ENCODE results near the gene VASP.
"Not testable (repeated sequence)": the region's sequence is repeated elsewhere in the genome, so short reads cannot be mapped to it uniquely, and the experiment has no call there.

VASP gene

GRCh38 chr19:45497791-45498190 is 9.5 kb upstream of the VASP start:
- no peak for DNase-seq (ENCODE audit: low read depth)

GRCh38 chr19:45498411-45499195 is 8.7 kb upstream of the VASP start, which contains the start of gene PPM1N:
Gene PPM1N (plus strand): TSS chr19:45498443. CDS start chr19:45498473, 30 bp downstream.
- no peak for DNase-seq (ENCODE audit: low read depth)

- no peak for DNase-seq (ENCODE audit: low read depth)
Observed at GRCh38 chr19:45499196-45500180, 7.8 kb upstream of the VASP start.

- no peak for DNase-seq (ENCODE audit: low read depth)
Observed at GRCh38 chr19:45500918-45501729, 6.2 kb upstream of the VASP start.

GRCh38 chr19:45501730-45502014 is 5.6 kb upstream of the VASP start:
- no peak for DNase-seq (ENCODE audit: low read depth)

- DNase-seq (ENCODE audit: low read depth): no peak
Observed at GRCh38 chr19:45502111-45502510, 5.2 kb upstream of the VASP start.

- no peak for DNase-seq (ENCODE audit: low read depth)
Observed at GRCh38 chr19:45503909-45504308, 3.4 kb upstream of the VASP start.

- no peak for DNase-seq (ENCODE audit: low read depth)
Observed at GRCh38 chr19:45505151-45505995, 1.9 kb upstream of the VASP start.

- DNase-seq (ENCODE audit: low read depth): no peak
Observed at GRCh38 chr19:45505996-45506245, 1.4 kb upstream of the VASP start.

- DNase-seq (ENCODE audit: low read depth): no peak
Observed at GRCh38 chr19:45506246-45506988, 862 bp upstream of the VASP start.

- no peak for DNase-seq (ENCODE audit: low read depth)
Observed at GRCh38 chr19:45507872-45508416, 665 bp downstream of the VASP start.

GRCh38 chr19:45508417-45508860 is 1.2 kb downstream of the VASP start:
- no peak for DNase-seq (ENCODE audit: low read depth)

- DNase-seq (ENCODE audit: low read depth): no peak
Observed at GRCh38 chr19:45508861-45509691, 1.8 kb downstream of the VASP start.

- no peak for DNase-seq (ENCODE audit: low read depth)
Observed at GRCh38 chr19:45509692-45510015, 2.4 kb downstream of the VASP start.

GRCh38 chr19:45510352-45510751 is 3.1 kb downstream of the VASP start:
- not testable (repeated sequence) for DNase-seq (ENCODE audit: low read depth)

GRCh38 chr19:45511074-45511473 is 3.8 kb downstream of the VASP start:
- no peak for DNase-seq (ENCODE audit: low read depth)

GRCh38 chr19:45512881-45513483 is 5.7 kb downstream of the VASP start:
- no peak for DNase-seq (ENCODE audit: low read depth)

- no peak for DNase-seq (ENCODE audit: low read depth)
Observed at GRCh38 chr19:45514376-45515051, 7.2 kb downstream of the VASP start.

Measured in non-pigmented ciliary epithelial cell (primary cell).